PC-3 (cell line): Measurements from ENCODE around the gene SUCLA2. TPM values are rescaled to one million over a fixed set of nuclear protein-coding genes. Genes with fewer than 3 reads are reported as not detected.

Source experiments
- ATAC-seq: fragments of 200-7000 bp; cut with Tn5 transposase; 2 replicates; pipeline ENCODE4 v1.9.1; 2020; ENCODE audit warnings: mild to moderate bottlenecking, moderate library complexity
- BruUV-seq: library from RNA; stranded (reverse); fragments of 400-500 nt; replicated peaks from 2 replicates; lab custom pipeline; 2021; lab: Mats Ljungman, UMichigan
- CTCF ChIA-PET: fragments of 300-600 bp; sonication (Branson Sonifier 250); formaldehyde crosslinking; loops from one replicate; lab custom pipeline; 2022; ENCODE audit warnings: antibody characterized with exemption; lab: Charles Lee
- POLR2A ChIA-PET: fragments of 300-600 bp; sonication (Branson Sonifier 250); formaldehyde crosslinking; loops from one replicate; lab custom pipeline; 2022; ENCODE audit warnings: antibody characterized with exemption; ENCODE audit not compliant: unreplicated experiment; lab: Charles Lee
- DNase-seq: peaks from one replicate; pipeline ENCODE4 v3.0.0-alpha.2; 2015
- H2AFZ ChIP-seq: fragments of 300-600 bp; sonication (generic); 2 replicates; pipeline ENCODE4 v1.6.0; 2016; ENCODE audit warnings: antibody characterized with exemption, low read length
- H3F3A ChIP-seq: fragments of 300-600 bp; sonication (generic); one replicate; pipeline ENCODE4 v1.6.0; 2017; ENCODE audit warnings: antibody characterized with exemption, low read length, control low read depth, mild to moderate bottlenecking; ENCODE audit not compliant: unreplicated experiment
- H3K27ac ChIP-seq: fragments of 300-600 bp; sonication (generic); 2 replicates; pipeline ENCODE4 v1.5.1; 2016; ENCODE audit warnings: mild to moderate bottlenecking, low read length
- H3K27me3 ChIP-seq: fragments of 300-600 bp; sonication (generic); 2 replicates; pipeline ENCODE4 v1.6.1; 2016; ENCODE audit warnings: low read length, mixed read lengths
- H3K36me3 ChIP-seq: fragments of 300-600 bp; sonication (generic); 2 replicates; pipeline ENCODE4 v1.6.1; 2016; ENCODE audit warnings: low read depth, mixed run types, low read length, mixed read lengths
- H3K4me1 ChIP-seq: fragments of 300-600 bp; sonication (generic); 2 replicates; pipeline ENCODE4 v1.5.1; 2016; ENCODE audit warnings: low read length; ENCODE audit not compliant: insufficient read depth
- H3K4me2 ChIP-seq: fragments of 300-600 bp; sonication (generic); 2 replicates; pipeline ENCODE4 v1.6.0; 2016; ENCODE audit warnings: low read length
- H3K4me3 ChIP-seq: fragments of 300-600 bp; sonication (generic); 2 replicates; pipeline ENCODE4 v1.5.1; 2016; ENCODE audit warnings: mild to moderate bottlenecking, low read length, mixed read lengths
- H3K79me2 ChIP-seq: fragments of 300-600 bp; sonication (generic); 2 replicates; pipeline ENCODE4 v1.6.1; 2017; ENCODE audit warnings: low read length, mixed read lengths
- H3K9ac ChIP-seq: fragments of 300-600 bp; sonication (generic); 2 replicates; pipeline ENCODE4 v1.6.0; 2016; ENCODE audit warnings: mild to moderate bottlenecking, low read length
- H3K9me2 ChIP-seq: fragments of 300-600 bp; sonication (generic); replicated peaks from 2 replicates; pipeline ENCODE4 v1.6.1; 2016; ENCODE audit warnings: mixed run types, low read length, mixed read lengths
- H3K9me3 ChIP-seq: fragments of 300-600 bp; sonication (generic); 2 replicates; pipeline ENCODE4 v1.6.1; 2016; ENCODE audit warnings: low read length, mixed read lengths
- H4K20me1 ChIP-seq: fragments of 300-600 bp; sonication (generic); 2 replicates; pipeline ENCODE4 v1.6.1; 2016; ENCODE audit warnings: low read length, mixed read lengths
- CTCF ChIP-seq: fragments of 300-600 bp; sonication (generic); conservative IDR thresholded peaks from 2 replicates; pipeline ENCODE4 v1.5.1; 2017; ENCODE audit warnings: antibody characterized with exemption, low read depth, mild to moderate bottlenecking, low read length
- EZH2 ChIP-seq: fragments of 300-600 bp; sonication (generic); IDR thresholded peaks from one replicate; pipeline ENCODE4 v1.6.1; 2017; ENCODE audit warnings: antibody characterized with exemption, mild to moderate bottlenecking, low read length; ENCODE audit not compliant: unreplicated experiment
- EZH2phosphoT487 ChIP-seq: fragments of 300-600 bp; sonication (generic); IDR thresholded peaks from 2 replicates; pipeline ENCODE4 v1.6.1; 2018; ENCODE audit warnings: mild to moderate bottlenecking, antibody characterized with exemption, low read length, borderline replicate concordance
- intact Hi-C: fragments of 100-400 bp; cut with micrococcal nuclease; formaldehyde crosslinking; loops from 2 replicates; pipeline ENCODE4 v1.9.0; 2023
- total RNA-seq: library from RNA; depleted of rRNA; stranded (reverse); fragments of >200 nt; gene quantifications from 2 replicates; pipeline ENCODE4 v1.2.3, GENCODE V29; 2014

SUCLA2 gene
- total RNA-seq, 1 experiment from 2014 or later: 35.0 TPM

GRCh38 chr13:47934371-47934770, 66.7 kb downstream of the SUCLA2 start:
- ATAC-seq: no peak
- no peak for DNase-seq
- no TSS peak for BruUV-seq
- H3K36me3 ChIP-seq: no peaks in the 10 kb centered on the region; the same call in 1 of the 2 replicates
- H3K27ac ChIP-seq: no peak overlapping the region
- no peak overlapping the region for H3K9ac ChIP-seq
- CTCF ChIA-PET: no interaction called here
- H2AFZ ChIP-seq: no peak overlapping the region
- no peaks in the 10 kb centered on the region for H3F3A ChIP-seq
- peaks cover 5% of the 10 kb centered on the region; the same call in 1 of the 2 replicates for H3K4me1 ChIP-seq
- no peak overlapping the region for H3K4me2 ChIP-seq
- H3K9me3 ChIP-seq: no peaks in the 10 kb centered on the region
- TF ChIP-seq EZH2phosphoT487 (no peak), CTCF (no peak), EZH2 (no peak)
- H3K9me2 ChIP-seq: no peaks in the 10 kb centered on the region
- intact Hi-C loops: no loop called here
- H4K20me1 ChIP-seq: no peaks in the 10 kb centered on the region
- POLR2A ChIA-PET: no interaction called here
- no peaks in the 10 kb centered on the region for H3K27me3 ChIP-seq
- H3K79me2 ChIP-seq: no peaks in the 10 kb centered on the region
- H3K4me3 ChIP-seq: no peak overlapping the region

- POLR2A ChIA-PET: no interaction called here
- Histone ChIP-seq H3F3A (no peaks in the 10 kb centered on the region), H3K36me3 (no peaks in the 10 kb centered on the region; the same call in 1 of the 2 replicates), H4K20me1 (no peaks in the 10 kb centered on the region), H2AFZ (no peak overlapping the region), H3K4me2 (no peak overlapping the region), H3K4me1 (peaks cover 5% of the 10 kb centered on the region; the same call in 1 of the 2 replicates), H3K9me2 (no peaks in the 10 kb centered on the region), H3K79me2 (no peaks in the 10 kb centered on the region), H3K9me3 (no peaks in the 10 kb centered on the region), H3K4me3 (no peak overlapping the region), H3K9ac (no peak overlapping the region), H3K27ac (no peak overlapping the region), H3K27me3 (no peaks in the 10 kb centered on the region)
- ATAC-seq (no peak), DNase-seq (peak; percentile 17)
- no TSS peak for BruUV-seq
- CTCF ChIA-PET: no interaction called here
- intact Hi-C loops: no loop called here
- TF ChIP-seq CTCF (no peak), EZH2 (no peak), EZH2phosphoT487 (no peak)
These were observed 67.8 kb downstream of the SUCLA2 start for GRCh38 chr13:47932950-47933923.

DNA sequence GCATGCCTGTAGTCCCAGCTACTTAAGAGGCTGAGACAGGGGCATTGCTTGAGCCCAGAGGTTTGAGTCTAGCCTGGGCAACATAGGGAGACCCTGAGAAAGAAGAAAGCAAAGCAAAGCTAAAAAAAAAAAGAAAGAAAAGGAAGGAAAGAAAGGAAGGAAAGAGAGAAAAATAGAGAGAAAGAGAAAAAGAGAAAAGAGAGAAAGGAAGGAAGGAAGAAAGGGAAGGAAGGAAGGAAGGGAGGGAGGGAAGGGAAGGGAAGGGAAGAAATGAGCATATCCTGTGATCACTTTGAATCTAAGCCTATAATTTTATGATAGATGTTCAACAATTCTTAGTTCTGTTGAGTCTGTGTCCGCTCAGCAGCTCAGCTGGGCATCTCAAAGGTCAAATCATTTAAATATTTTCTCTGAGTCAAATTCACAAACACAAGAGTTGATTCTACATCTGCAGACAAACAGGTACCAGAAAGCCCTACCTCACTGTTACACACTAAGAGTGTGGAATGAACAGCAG, 70.4 kb downstream of the SUCLA2 start:
- Histone ChIP-seq H3K79me2 (no peaks in the 10 kb centered on the region), H3K9ac (no peak overlapping the region), H3K27me3 (no peaks in the 10 kb centered on the region), H3K9me2 (no peaks in the 10 kb centered on the region), H3K36me3 (no peaks in the 10 kb centered on the region), H3K4me3 (no peak overlapping the region), H3K4me2 (no peak overlapping the region), H4K20me1 (no peaks in the 10 kb centered on the region), H3F3A (no peaks in the 10 kb centered on the region), H3K4me1 (peaks cover 5% of the 10 kb centered on the region; the same call in 1 of the 2 replicates), H3K27ac (no peak overlapping the region), H2AFZ (no peak overlapping the region), H3K9me3 (no peaks in the 10 kb centered on the region)
- CTCF ChIA-PET: no interaction called here
- no TSS peak for BruUV-seq
- TF ChIP-seq EZH2: no peak
- no peak for TF ChIP-seq CTCF
- TF ChIP-seq EZH2phosphoT487: no peak
- intact Hi-C loops: no loop called here
- DNase-seq (no peak), ATAC-seq (no peak)
- POLR2A ChIA-PET: no interaction called here
